Large intestine (tissue), 3 donors: ENCODE measurements around the gene METRNL. TPM values are rescaled to one million over a fixed set of nuclear protein-coding genes. Genes with fewer than 3 reads are reported as not detected.
A peak's percentile ranks its signal among the peaks of the same experiment; 100 is the strongest.
"Not testable (repeated sequence)": the region's sequence is repeated elsewhere in the genome, so short reads cannot be mapped to it uniquely, and the experiment has no call there.

Source experiments
- DNase-seq, 2 donors: peaks; one replicate each; pipeline versions ENCODE4 v3.0.0 to v3.0.0-alpha.2; 2013
- H3K27ac ChIP-seq: one replicate; pipeline ENCODE4 v1.5.1; 2013; ENCODE audit warnings: low read length
- H3K27me3 ChIP-seq: 2 replicates; pipeline ENCODE4 v1.6.1; 2013; ENCODE audit warnings: low read length; ENCODE audit not compliant: control insufficient read depth, insufficient read depth
- H3K36me3 ChIP-seq: 2 replicates; pipeline ENCODE4 v1.6.1; 2013; ENCODE audit warnings: low read length; ENCODE audit not compliant: control insufficient read depth, insufficient read depth
- H3K4me1 ChIP-seq: one replicate; pipeline ENCODE4 v1.6.1; 2013; ENCODE audit warnings: low read length; ENCODE audit not compliant: control insufficient read depth, insufficient read depth
- H3K4me3 ChIP-seq: one replicate; pipeline ENCODE4 v1.5.1; 2013; ENCODE audit warnings: low read length
- H3K9me3 ChIP-seq: one replicate; pipeline ENCODE4 v1.6.1; 2013; ENCODE audit warnings: mild to moderate bottlenecking, low read depth, low read length, moderate library complexity; ENCODE audit not compliant: control insufficient read depth
- WGBS: methylation state at CpG from one replicate; pipeline ENCODE4 v1.1.5; 2013; ENCODE audit warnings: low lambda C conversion rate; ENCODE audit not compliant: insufficient coverage; 5-methylcytosine and 5-hydroxymethylcytosine counted together
- polyA plus RNA-seq: library from polyadenylated mRNA; unstranded; fragments of 120-200 nt; gene quantifications from one replicate; pipeline ENCODE4 v1.2.1, GENCODE V29; 2013

The METRNL gene
- polyA plus RNA-seq, 1 donor: 81.1 TPM

DNA sequence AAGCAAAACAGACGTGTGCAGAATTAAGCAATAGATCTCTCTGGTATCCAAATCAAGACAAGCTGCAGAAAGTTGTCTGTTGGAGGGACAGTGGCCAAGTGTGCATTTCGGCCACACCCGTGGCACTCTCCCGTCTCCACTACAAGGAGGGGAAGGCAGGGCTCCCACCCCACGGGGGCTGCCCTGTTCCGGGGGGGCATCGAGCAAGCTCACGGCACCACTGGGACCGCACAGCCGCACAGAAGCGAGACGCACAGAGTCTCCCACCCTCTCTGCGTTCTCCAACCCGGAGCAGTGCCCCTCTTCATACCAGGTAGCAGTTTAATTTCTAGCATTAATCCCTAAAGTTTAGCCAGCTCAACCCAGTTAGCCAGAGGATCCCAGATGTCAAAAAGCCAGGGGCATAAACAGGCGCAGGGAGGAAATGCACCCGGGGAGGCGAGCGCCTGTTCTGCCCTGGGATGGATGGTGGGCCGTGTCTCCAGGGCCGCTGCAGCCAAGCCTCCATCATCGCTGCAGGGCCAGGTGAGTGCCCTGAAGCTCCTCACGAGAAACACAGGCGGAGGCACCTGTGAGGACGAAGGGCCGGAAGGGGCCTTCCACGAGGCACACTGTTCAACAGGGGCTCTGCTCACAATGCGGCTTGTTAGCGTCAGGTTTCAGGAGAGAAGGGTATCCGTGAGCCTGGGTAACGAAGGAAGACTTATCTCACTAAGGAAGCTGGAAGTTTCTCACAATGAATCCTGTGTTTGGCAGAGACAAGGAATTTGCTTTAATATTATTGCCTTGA is 42.1 kb upstream of the METRNL start:
- Histone ChIP-seq H3K27ac (no peak overlapping the region), H3K4me3 (no peak overlapping the region), H3K36me3 (peaks cover 8% of the 10 kb centered on the region), H3K4me1 (no peaks in the 10 kb centered on the region), H3K9me3 (peaks cover 14% of the 10 kb centered on the region), H3K27me3 (no peaks in the 10 kb centered on the region)
- WGBS: no CpG with 5 or more reads among the region's 30 CpGs
- DNase-seq: no peak

DNA sequence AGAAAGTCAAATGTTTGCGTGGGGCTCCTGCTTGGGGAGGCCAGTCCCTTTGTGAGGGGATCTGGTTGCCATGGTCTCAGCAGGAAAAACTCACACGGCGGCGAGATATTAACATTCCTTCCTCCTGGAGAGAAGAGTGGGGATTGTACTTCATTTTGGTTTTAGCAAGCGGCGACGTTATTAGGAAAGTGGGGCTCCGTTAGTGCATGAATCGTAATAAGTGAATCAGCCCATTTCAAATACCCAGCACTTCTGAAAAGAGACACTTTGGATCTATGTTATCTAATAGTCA is 41.6 kb upstream of the METRNL start:
- Histone ChIP-seq H3K36me3 (peaks cover 8% of the 10 kb centered on the region), H3K27me3 (no peaks in the 10 kb centered on the region), H3K9me3 (peaks cover 17% of the 10 kb centered on the region), H3K4me3 (no peak overlapping the region), H3K27ac (no peak overlapping the region), H3K4me1 (no peaks in the 10 kb centered on the region)
- WGBS: no CpG with 5 or more reads among the region's 9 CpGs
- DNase-seq: no peak

DNA sequence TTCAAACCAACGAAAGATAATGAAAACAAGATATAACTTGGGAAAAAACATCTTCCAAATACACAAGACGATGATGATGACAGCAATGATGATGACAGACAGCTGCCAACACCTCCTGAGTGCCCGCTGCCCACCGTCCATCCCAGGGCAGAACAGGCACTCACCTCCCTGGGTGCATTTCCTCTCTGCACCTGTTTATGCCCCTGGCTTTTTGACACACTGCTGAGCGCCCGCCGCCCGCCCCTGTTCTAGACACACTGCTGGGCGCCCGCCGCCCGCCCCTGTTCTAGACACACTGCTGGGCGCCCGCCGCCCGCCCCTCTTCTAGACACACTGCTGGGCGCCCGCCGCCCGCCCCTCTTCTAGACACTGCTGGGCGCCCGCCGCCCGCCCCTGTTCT is 40.4 kb upstream of the METRNL start:
- H3K27ac ChIP-seq, H3K27me3 ChIP-seq, DNase-seq, H3K4me3 ChIP-seq, H3K36me3 ChIP-seq, H3K4me1 ChIP-seq: not testable (repeated sequence)
- 67% methylated on average over 1 of the region's 24 CpGs for WGBS
- H3K9me3 ChIP-seq: peaks cover 17% of the 10 kb centered on the region

DNA sequence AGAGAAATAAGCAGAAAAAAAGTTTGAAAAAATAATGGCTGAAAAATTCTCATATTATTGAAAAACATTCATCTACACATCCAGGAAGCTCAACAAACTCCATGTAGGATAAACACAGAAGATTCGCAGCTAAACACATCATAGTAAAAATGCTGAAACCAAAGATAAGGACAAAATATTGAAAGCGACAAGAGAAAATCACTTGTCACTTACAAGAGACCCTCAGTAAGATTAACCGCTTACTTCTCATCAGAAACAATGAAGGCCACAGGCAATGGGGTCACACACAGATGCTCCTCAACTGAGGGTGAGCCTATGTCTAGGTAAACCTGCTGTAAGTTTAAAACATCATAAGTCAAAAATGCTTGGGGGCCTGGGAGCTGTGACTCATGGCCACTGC is 38.1 kb upstream of the METRNL start:
- no peak overlapping the region for H3K27ac ChIP-seq
- no peak overlapping the region for H3K4me3 ChIP-seq
- peaks cover 8% of the 10 kb centered on the region for H3K36me3 ChIP-seq
- H3K27me3 ChIP-seq: no peaks in the 10 kb centered on the region
- 100% methylated on average over 2 of the region's 3 CpGs for WGBS
- DNase-seq: no peak
- H3K4me1 ChIP-seq: no peaks in the 10 kb centered on the region
- H3K9me3 ChIP-seq: peaks cover 17% of the 10 kb centered on the region

DNA sequence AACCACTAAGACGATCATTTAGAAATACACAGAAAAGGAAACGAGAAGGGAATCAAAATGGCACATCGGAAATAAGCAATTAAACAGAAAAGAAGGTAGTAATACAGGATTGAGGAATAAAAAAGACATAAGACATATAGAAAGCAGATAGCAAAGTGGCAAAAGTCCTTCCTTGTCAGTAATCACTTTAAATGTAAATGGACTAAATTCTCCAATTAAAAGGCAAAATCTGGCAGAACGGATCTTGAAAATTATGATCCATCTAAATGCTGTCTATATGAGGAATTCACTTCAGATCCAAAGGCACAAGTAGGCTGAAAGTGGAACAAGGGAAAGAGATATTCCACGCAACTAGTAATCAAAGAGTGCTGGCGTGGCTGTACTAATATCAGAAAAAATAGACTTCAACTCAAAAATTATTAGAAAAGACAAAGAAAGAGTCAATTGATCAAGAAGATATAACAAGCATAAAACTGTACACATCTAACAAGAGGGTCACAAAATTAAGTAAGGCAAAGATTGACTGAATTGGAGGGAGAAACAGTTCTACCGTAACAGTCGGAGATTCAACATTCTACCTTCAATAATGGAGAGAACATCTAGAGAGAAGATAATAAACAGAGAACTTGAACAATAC is 36.8 kb upstream of the METRNL start:
- Histone ChIP-seq H3K36me3 (peaks cover 14% of the 10 kb centered on the region), H3K9me3 (peaks cover 22% of the 10 kb centered on the region), H3K4me3 (no peak overlapping the region), H3K27me3 (no peaks in the 10 kb centered on the region), H3K4me1 (no peaks in the 10 kb centered on the region), H3K27ac (no peak overlapping the region)
- 92% methylated on average over 5 of the region's 8 CpGs for WGBS
- DNase-seq: no peak

DNA sequence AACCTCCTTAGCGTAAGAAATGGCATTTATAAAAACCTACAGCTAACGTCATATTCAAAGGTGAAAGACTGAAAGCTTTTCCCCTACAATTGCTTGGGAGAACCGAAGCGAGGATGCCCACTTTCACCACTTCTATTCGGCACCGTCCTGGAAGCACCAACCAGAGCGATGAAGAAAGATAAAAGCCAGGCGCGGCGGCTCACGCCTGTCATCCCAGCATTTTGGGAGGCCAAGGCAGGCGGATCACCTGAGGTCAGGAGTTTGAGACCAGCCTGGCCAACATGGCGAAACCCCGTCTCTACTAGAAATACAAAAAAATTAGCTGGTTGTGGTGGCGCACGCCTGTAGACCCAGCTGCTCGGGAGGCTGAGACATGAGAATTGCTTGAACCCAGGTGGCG is 34.9 kb upstream of the METRNL start:
- H3K9me3 ChIP-seq: peaks cover 22% of the 10 kb centered on the region
- DNase-seq: not testable (repeated sequence)
- 100% methylated on average over 1 of the region's 18 CpGs for WGBS

DNA sequence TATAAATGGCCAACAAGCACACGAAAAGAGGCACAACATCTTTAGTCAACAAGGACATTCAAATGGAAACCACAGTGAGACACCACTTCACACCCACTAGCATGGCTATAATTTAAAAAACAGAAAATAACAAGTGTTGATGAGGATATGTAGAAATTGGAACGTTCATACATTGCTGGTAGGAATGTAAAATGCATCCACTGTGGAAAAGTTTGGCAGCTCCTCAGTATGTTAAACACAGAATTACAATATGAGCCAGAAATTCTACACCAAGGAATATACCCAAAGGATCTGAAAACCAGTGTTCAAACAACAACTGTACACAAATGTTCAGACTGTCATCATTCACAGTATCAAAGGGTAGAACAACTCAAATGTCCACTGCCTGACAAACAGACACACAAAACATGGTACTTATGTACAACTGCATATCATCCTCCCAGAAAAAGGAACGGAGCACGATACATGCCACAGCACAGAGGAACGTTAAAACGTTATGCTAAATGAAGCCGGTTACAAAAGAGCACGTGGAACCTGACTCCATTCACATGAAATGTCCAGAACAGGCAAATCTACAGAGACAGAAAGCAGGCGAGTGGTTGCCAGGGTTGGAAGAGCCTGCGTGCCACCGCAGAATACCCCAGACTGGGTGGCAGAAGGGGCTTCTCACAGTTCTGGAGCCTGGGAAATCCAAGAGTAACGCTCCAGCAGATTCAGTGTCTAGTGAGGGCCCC is 32.8 kb upstream of the METRNL start:
- no peak for DNase-seq
- Histone ChIP-seq H3K27me3 (no peaks in the 10 kb centered on the region), H3K4me3 (no peak overlapping the region), H3K9me3 (peaks cover 12% of the 10 kb centered on the region), H3K36me3 (peaks cover 14% of the 10 kb centered on the region), H3K4me1 (peaks cover 4% of the 10 kb centered on the region), H3K27ac (no peak overlapping the region)
- 100% methylated on average over 1 of the region's 12 CpGs for WGBS

More for the DNA sequence above, 34.9 kb upstream of the METRNL start:
- not testable (repeated sequence) for H3K27me3 ChIP-seq, H3K4me3 ChIP-seq, H3K27ac ChIP-seq, H3K4me1 ChIP-seq
- H3K36me3 ChIP-seq: peaks cover 16% of the 10 kb centered on the region

DNA sequence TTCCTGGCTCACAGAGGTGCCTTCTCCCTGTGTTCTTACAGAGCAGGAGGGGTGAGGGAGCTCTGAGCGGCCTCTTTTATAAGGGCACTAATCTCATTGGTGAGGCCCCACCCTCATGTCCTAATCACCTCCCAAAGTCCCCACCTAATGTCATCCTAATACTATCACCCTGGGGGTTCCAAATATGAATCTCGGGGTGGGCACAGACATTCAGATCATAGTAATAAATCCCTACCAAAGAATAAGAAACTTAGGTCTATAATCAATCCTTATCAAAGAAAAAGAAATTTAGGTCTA is 32.3 kb upstream of the METRNL start:
- no CpG with 5 or more reads among the region's 2 CpGs for WGBS
- Histone ChIP-seq H3K27me3 (no peaks in the 10 kb centered on the region), H3K36me3 (peaks cover 12% of the 10 kb centered on the region), H3K9me3 (peaks cover 9% of the 10 kb centered on the region), H3K4me1 (peaks cover 6% of the 10 kb centered on the region), H3K4me3 (no peak overlapping the region), H3K27ac (no peak overlapping the region)
- no peak for DNase-seq

DNA sequence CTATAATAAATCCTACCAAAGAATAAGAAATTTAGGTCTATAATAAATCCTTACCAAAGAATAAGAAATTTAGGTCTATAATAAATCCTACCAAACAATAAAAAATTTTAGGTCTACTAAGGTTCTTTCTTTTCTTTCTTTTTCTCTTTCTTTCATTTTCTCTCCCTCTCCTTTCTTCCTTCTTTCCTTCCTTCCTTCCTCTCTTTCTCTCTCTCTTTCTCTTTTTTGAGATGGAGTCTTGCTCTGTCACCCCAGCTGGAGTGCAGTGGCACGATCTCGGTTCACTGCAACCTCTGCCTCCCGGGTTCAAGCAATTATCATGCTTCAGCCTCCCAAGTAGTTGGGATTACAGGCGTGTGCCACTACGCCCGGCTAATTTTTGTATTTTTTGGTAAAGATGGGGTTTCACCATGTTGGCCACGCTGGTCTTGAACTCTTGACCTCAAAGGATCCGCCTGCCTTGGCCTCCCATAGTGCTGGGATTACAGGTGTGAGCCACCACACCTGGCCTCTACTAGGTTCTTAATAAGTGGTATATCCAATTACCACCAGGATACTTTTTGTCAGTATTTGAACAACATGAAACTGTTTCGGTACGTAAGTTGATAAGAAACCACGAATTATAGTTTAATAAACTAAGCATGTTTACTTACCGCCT is 31.5 kb upstream of the METRNL start:
- not testable (repeated sequence) for H3K27ac ChIP-seq, DNase-seq, H3K27me3 ChIP-seq, H3K9me3 ChIP-seq, H3K4me3 ChIP-seq
- no CpG with 5 or more reads among the region's 12 CpGs for WGBS
- Histone ChIP-seq H3K4me1 (peaks cover 10% of the 10 kb centered on the region), H3K36me3 (peaks cover 12% of the 10 kb centered on the region)

DNA sequence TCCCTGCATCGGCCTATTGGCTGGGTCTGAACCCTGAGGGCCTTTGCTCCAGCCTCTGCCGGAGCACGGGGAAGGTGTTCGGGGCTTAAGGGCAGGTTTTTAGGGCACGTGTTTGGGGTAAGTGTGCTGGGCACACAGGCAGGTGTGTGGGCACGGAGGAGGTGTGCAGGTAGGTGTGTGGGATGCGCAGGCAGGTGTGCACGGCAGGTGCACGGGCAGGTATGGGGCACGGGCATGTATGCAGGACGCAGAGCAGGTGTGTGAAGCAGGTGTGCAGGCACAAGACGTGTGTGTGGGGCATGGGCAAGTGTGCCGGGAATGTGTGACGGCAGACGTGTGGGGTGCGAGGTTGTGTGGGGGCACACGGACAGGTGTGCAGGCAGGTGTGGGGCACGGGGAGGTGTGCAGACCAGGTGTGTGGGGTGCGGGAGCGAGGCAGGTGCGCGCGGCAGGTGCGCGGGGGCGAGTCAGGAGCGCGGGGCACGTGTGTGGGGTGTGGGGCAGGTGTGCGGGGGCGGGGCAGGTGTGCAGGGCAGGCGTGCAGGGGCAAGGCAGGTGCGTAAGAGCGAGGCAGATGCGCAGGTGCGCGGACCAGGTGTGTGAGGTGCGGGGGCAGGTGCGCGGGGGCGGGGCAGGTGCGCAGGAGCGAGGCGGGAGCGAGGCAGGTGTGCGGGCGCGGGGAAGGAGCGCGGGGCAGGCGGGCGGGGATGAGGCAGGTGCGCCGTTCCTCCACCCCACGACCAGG is 28.6 kb upstream of the METRNL start:
- Histone ChIP-seq H3K4me1 (peaks cover 10% of the 10 kb centered on the region), H3K9me3 (peaks cover 5% of the 10 kb centered on the region), H3K27me3 (no peaks in the 10 kb centered on the region), H3K36me3 (peaks cover 12% of the 10 kb centered on the region), H3K4me3 (peak overlapping the region; percentile 59), H3K27ac (peak overlapping the region; percentile 70)
- WGBS: no CpG with 5 or more reads among the region's 55 CpGs
- peak; percentile 53 to 66 for DNase-seq
